ENCODE results near the gene ELOB.

ELOB gene

GRCh38 chr16:2792940-2793339 lies 15.9 kb upstream of the ELOB start:
- no peaks in the 10 kb centered on the region for H3K4me1 ChIP-seq (ENCODE audit: low read depth, poor library complexity, severe bottlenecking)
- no peak for TF ChIP-seq CTCF (conservative IDR thresholded peaks at IDR 0.05; ENCODE audit: low read depth, low read length)

GRCh38 chr16:2791174-2791573 lies 14.1 kb upstream of the ELOB start:
- TF ChIP-seq CTCF (conservative IDR thresholded peaks at IDR 0.05; ENCODE audit: low read depth, low read length) = no peak
- Histone ChIP-seq H3K9ac (no peak overlapping the region), H3K4me1 (ENCODE audit: low read depth, poor library complexity, severe bottlenecking) (no peaks in the 10 kb centered on the region), H3K79me2 (ENCODE audit: insufficient read depth, low read depth) (no peaks in the 10 kb centered on the region), H3K36me3 (ENCODE audit: insufficient read depth) (no peaks in the 10 kb centered on the region), H3K27me3 (ENCODE audit: insufficient read depth, low read depth) (peaks cover 90% of the 10 kb centered on the region), H3K4me3 (IDR thresholded peaks at IDR 0.05; ENCODE audit: insufficient read depth, low read depth, low read length) (no peak overlapping the region), H3K4me2 (no peak overlapping the region), H4K20me1 (ENCODE audit: insufficient read depth) (no peaks in the 10 kb centered on the region; the same call in 1 of the 2 replicates), H3K27ac (no peak overlapping the region), H2AFZ (ENCODE audit: low read depth) (no peak overlapping the region)

More at GRCh38 chr16:2792940-2793339, 15.9 kb upstream of the ELOB start:
- H3K4me3 ChIP-seq (IDR thresholded peaks at IDR 0.05; ENCODE audit: insufficient read depth, low read depth, low read length) = no peak overlapping the region
- H3K27ac ChIP-seq = no peak overlapping the region
- peaks cover 84% of the 10 kb centered on the region for H3K27me3 ChIP-seq (ENCODE audit: insufficient read depth, low read depth)
- no peaks in the 10 kb centered on the region for H3K36me3 ChIP-seq (ENCODE audit: insufficient read depth)
- H2AFZ ChIP-seq (ENCODE audit: low read depth) = no peak overlapping the region
- no peak overlapping the region for H3K4me2 ChIP-seq
- no peak overlapping the region for H3K9ac ChIP-seq
- H3K79me2 ChIP-seq (ENCODE audit: insufficient read depth, low read depth) = no peaks in the 10 kb centered on the region
- H4K20me1 ChIP-seq (ENCODE audit: insufficient read depth) = no peaks in the 10 kb centered on the region; the same call in 1 of the 2 replicates

GRCh38 chr16:2790631-2791030 lies 13.6 kb upstream of the ELOB start:
- no peaks in the 10 kb centered on the region for H3K4me1 ChIP-seq (ENCODE audit: low read depth, poor library complexity, severe bottlenecking)

GRCh38 chr16:2787961-2788360 lies 10.9 kb upstream of the ELOB start:
- no peaks in the 10 kb centered on the region for H3K36me3 ChIP-seq (ENCODE audit: insufficient read depth)

More at GRCh38 chr16:2790631-2791030, 13.6 kb upstream of the ELOB start:
- TF ChIP-seq CTCF (conservative IDR thresholded peaks at IDR 0.05; ENCODE audit: low read depth, low read length) = no peak
- peaks cover 88% of the 10 kb centered on the region for H3K27me3 ChIP-seq (ENCODE audit: insufficient read depth, low read depth)
- H3K27ac ChIP-seq = no peak overlapping the region
- H2AFZ ChIP-seq (ENCODE audit: low read depth) = no peak overlapping the region
- H3K9ac ChIP-seq = no peak overlapping the region
- H3K4me2 ChIP-seq = no peak overlapping the region
- no peak overlapping the region for H3K4me3 ChIP-seq (IDR thresholded peaks at IDR 0.05; ENCODE audit: insufficient read depth, low read depth, low read length)
- no peaks in the 10 kb centered on the region for H4K20me1 ChIP-seq (ENCODE audit: insufficient read depth)
- no peaks in the 10 kb centered on the region for H3K79me2 ChIP-seq (ENCODE audit: insufficient read depth, low read depth)
- no peaks in the 10 kb centered on the region for H3K36me3 ChIP-seq (ENCODE audit: insufficient read depth)

More at GRCh38 chr16:2787961-2788360, 10.9 kb upstream of the ELOB start:
- Histone ChIP-seq H3K79me2 (ENCODE audit: insufficient read depth, low read depth) (no peaks in the 10 kb centered on the region), H3K4me2 (no peak overlapping the region), H3K4me3 (IDR thresholded peaks at IDR 0.05; ENCODE audit: insufficient read depth, low read depth, low read length) (no peak overlapping the region), H2AFZ (ENCODE audit: low read depth) (no peak overlapping the region), H3K9ac (no peak overlapping the region), H3K27me3 (ENCODE audit: insufficient read depth, low read depth) (peaks cover 68% of the 10 kb centered on the region), H4K20me1 (ENCODE audit: insufficient read depth) (no peaks in the 10 kb centered on the region), H3K4me1 (ENCODE audit: low read depth, poor library complexity, severe bottlenecking) (no peaks in the 10 kb centered on the region), H3K27ac (no peak overlapping the region)
- no peak for TF ChIP-seq CTCF (conservative IDR thresholded peaks at IDR 0.05; ENCODE audit: low read depth, low read length)
